ENCODE measurements around the gene PFDN1.
"Not testable (repeated sequence)": the region's sequence is repeated elsewhere in the genome, so short reads cannot be mapped to it uniquely, and the experiment has no call there.

Gene PFDN1

DNA sequence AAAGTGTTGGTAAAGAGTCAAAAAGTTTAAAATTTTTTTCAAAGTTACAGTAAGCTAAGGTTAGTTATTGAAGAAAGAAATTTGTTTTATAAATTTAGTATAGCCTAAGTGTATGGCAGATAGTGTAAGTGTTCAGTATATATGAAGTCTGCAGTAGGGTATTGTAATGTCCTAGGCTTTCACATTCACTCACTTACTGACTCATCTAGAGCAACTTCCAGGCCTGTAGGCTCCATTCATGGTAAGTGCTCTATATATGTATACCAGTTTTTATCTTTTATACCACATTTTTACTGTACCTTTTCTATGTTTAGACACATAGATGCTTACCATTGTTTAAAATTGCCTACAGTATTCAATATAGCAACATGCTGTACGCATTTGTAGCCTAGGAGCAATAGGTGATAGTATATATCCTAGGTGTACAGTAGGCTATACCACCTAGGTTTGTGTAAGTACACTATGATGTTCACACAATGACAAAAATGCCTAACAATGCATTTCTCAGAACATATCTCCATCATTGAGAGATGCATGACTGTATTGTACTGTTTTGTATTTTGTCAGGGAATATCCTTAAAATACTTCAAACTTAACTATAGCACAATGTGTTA lies 89.4 kb downstream of the PFDN1 start:
- no peak overlapping the region for H3K9ac ChIP-seq (ENCODE audit: insufficient read length)
- no peak overlapping the region for H3K27ac ChIP-seq
- no peaks in the 10 kb centered on the region for H3K9me3 ChIP-seq (ENCODE audit: low read depth, low read length)
- H3K36me3 ChIP-seq (ENCODE audit: insufficient read depth, low read length), result no peaks in the 10 kb centered on the region
- TF ChIP-seq FOXP2 (optimal IDR thresholded peaks at IDR 0.05; ENCODE audit: control extremely low read depth, extremely low read length, insufficient read depth) (no peak), EZH2 (IDR thresholded peaks at IDR 0.05) (no peak)
- DNase-seq (ENCODE audit: low read depth, low spot score), result no peak
- no peak overlapping the region for H3K4me3 ChIP-seq

DNA sequence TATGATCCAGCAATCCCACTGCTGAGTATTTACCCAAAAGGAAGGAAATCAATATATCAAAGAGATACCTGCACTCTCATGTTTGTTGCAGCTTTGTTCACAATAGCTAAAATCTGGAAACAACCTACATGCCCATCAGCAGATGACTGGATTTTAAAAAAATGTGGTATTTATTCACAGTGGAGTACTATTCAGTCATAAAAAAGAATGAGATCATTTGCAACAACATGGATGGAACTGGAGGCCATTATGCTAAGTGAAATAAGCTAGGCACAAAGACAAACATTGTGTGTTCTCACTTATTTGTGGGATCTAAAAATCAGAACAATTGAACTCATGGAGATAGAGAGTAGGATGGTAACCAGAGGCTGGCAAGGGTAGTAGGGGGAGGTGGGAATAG lies 94.8 kb downstream of the PFDN1 start:
- no peaks in the 10 kb centered on the region for H3K9me3 ChIP-seq (ENCODE audit: low read depth, low read length)
- no peak overlapping the region for H3K9ac ChIP-seq (ENCODE audit: insufficient read length)
- TF ChIP-seq FOXP2 (optimal IDR thresholded peaks at IDR 0.05; ENCODE audit: control extremely low read depth, extremely low read length, insufficient read depth), result no peak
- TF ChIP-seq POLR2AphosphoS5 (IDR thresholded peaks at IDR 0.05; ENCODE audit: borderline replicate concordance, low read depth, low read length), result no peak
- TF ChIP-seq EZH2 (IDR thresholded peaks at IDR 0.05), result no peak
- no peaks in the 10 kb centered on the region for H3K36me3 ChIP-seq (ENCODE audit: insufficient read depth, low read length)
- H3K27ac ChIP-seq, result no peak overlapping the region
- DNase-seq (ENCODE audit: low read depth, low spot score), result no peak
- no peak overlapping the region for H3K4me3 ChIP-seq

DNA sequence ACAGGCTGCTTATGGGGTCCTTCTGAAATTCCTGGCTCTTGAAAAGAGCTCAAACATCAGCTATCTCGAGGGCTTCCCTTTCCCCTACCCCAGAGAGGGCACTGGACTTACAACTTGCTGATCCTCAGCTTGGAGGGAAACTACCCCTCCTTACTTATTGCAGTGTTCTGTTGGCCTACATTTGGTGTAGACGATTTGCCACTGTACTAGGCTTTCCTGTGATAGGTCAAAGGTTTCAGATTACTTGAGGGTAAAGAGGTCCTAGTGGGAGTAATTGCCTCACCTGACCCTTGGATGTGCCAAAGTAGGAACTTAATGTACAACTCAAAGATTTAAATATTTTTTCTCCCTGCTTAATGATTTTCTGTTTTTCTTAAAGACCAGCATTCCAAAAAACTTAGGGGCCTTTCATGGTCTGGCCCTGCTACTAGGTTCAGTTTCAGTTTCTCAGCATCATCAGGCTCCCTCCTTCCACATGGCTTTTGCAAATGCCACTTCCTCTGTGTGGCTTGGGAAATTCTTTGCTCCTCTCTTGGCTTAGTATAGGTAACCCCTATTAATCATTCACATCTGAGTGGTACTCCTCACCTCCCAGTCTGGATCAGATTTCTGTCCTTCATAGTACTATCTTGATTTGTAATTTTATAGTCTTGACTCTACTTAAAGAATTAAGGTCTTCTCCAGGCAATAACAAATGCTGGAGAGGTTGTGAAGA lies 95.5 kb downstream of the PFDN1 start:
- H3K9ac ChIP-seq (ENCODE audit: insufficient read length), result no peak overlapping the region
- H3K9me3 ChIP-seq (ENCODE audit: low read depth, low read length), result no peaks in the 10 kb centered on the region
- H3K36me3 ChIP-seq (ENCODE audit: insufficient read depth, low read length), result no peaks in the 10 kb centered on the region
- no peak overlapping the region for H3K27ac ChIP-seq
- TF ChIP-seq POLR2AphosphoS5 (IDR thresholded peaks at IDR 0.05; ENCODE audit: borderline replicate concordance, low read depth, low read length) (no peak), FOXP2 (optimal IDR thresholded peaks at IDR 0.05; ENCODE audit: control extremely low read depth, extremely low read length, insufficient read depth) (no peak), EZH2 (IDR thresholded peaks at IDR 0.05) (no peak)
- DNase-seq (ENCODE audit: low read depth, low spot score), result no peak
- H3K4me3 ChIP-seq, result no peak overlapping the region

DNA sequence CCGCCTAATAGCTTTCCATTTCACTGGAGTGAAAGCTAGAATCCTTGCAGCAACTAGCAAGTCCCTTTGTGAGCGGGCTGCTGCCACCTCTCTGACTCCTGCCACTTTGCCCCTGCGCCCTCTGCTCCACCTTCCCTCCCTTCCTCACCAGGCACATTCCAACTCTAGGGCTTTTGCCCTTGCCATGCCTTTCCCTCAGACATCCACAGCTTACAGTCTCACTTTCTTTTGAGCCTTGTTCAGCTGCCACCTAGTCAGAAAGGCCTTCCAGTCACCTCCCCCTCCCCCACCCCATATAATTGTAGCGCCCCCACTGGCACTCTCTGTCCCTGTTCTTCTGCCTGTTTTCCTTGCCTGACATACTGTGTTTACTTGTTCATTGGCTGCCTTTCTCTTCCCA lies 96.9 kb downstream of the PFDN1 start:
- DNase-seq (ENCODE audit: low read depth, low spot score), result no peak
- no peak overlapping the region for H3K27ac ChIP-seq

DNA sequence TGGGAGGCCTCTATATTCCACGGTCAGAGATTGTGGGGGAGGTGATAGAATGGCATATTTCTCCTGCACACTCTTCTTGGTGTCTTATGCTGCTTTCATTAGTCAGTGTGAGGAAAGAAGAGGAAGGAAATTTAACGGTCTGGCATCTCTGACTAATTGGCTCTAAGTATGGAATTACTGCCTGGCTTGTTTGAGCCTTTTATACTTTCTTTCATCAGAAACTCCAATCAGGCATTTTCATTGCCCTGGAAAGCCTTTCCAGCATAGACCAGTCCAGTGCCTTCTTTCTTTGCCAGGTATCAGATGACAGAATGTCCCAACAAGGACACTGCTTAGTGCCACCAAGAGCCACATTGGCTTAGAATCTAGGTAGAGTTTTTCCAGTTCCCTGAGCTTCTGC lies 97.7 kb downstream of the PFDN1 start:
- Histone ChIP-seq H3K9ac (ENCODE audit: insufficient read length) (no peak overlapping the region), H3K4me3 (no peak overlapping the region), H3K27ac (no peak overlapping the region), H3K9me3 (ENCODE audit: low read depth, low read length) (no peaks in the 10 kb centered on the region), H3K36me3 (ENCODE audit: insufficient read depth, low read length) (no peaks in the 10 kb centered on the region)
- DNase-seq (ENCODE audit: low read depth, low spot score), result no peak
- TF ChIP-seq POLR2AphosphoS5 (IDR thresholded peaks at IDR 0.05; ENCODE audit: borderline replicate concordance, low read depth, low read length) (no peak), FOXP2 (optimal IDR thresholded peaks at IDR 0.05; ENCODE audit: control extremely low read depth, extremely low read length, insufficient read depth) (no peak), EZH2 (IDR thresholded peaks at IDR 0.05) (no peak)

More for the DNA sequence above, 96.9 kb downstream of the PFDN1 start:
- no peak overlapping the region for H3K9ac ChIP-seq (ENCODE audit: insufficient read length)
- H3K36me3 ChIP-seq (ENCODE audit: insufficient read depth, low read length), result no peaks in the 10 kb centered on the region
- TF ChIP-seq FOXP2 (optimal IDR thresholded peaks at IDR 0.05; ENCODE audit: control extremely low read depth, extremely low read length, insufficient read depth), result no peak
- TF ChIP-seq EZH2 (IDR thresholded peaks at IDR 0.05), result no peak
- no peak for TF ChIP-seq POLR2AphosphoS5 (IDR thresholded peaks at IDR 0.05; ENCODE audit: borderline replicate concordance, low read depth, low read length)
- H3K9me3 ChIP-seq (ENCODE audit: low read depth, low read length), result no peaks in the 10 kb centered on the region
- H3K4me3 ChIP-seq, result no peak overlapping the region

DNA sequence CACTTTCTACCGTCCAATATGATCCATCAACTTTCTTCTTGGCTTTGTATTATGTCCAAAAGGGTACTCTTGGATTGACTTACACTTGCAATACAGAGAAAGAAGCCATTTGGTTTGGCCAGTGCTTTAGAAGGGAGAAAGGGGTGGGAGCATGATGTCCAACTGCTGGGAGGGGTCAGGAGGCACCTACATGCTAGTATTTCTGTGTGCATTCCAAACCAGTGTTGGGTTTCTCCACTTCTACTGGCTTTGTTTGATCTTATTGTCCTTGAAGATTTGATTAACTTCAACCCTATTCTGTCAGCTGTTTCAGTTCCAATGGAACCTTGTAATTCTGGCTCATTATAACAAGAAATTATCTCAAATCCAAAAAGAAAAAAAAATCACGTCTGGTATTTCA lies 100.3 kb downstream of the PFDN1 start:
- no peak for TF ChIP-seq POLR2AphosphoS5 (IDR thresholded peaks at IDR 0.05; ENCODE audit: borderline replicate concordance, low read depth, low read length)
- no peak for TF ChIP-seq EZH2 (IDR thresholded peaks at IDR 0.05)
- TF ChIP-seq FOXP2 (optimal IDR thresholded peaks at IDR 0.05; ENCODE audit: control extremely low read depth, extremely low read length, insufficient read depth), result no peak
- DNase-seq (ENCODE audit: low read depth, low spot score), result no peak

DNA sequence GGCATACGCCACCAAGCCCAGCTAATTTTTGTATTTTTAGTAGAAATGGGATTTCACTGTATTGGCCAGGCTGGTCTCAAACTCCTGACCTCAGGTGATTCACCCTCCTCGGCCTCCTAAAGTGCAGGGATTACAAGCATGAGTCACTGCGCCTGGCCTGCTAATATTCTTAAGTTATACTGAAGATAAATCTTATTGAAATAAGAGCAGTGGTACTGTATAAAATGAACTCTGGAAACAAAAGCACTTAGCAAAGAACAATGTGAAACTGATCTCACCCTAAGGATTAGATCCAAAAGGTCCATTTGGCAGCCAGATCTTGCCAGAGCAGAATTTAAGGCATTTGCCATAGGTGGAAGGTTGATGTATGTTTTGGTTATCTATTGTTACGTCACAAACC lies 100.8 kb downstream of the PFDN1 start:
- TF ChIP-seq FOXP2 (optimal IDR thresholded peaks at IDR 0.05; ENCODE audit: control extremely low read depth, extremely low read length, insufficient read depth), result no peak
- no peak for TF ChIP-seq POLR2AphosphoS5 (IDR thresholded peaks at IDR 0.05; ENCODE audit: borderline replicate concordance, low read depth, low read length)
- TF ChIP-seq EZH2 (IDR thresholded peaks at IDR 0.05), result no peak
- no peak for DNase-seq (ENCODE audit: low read depth, low spot score)
- H3K9me3 ChIP-seq (ENCODE audit: low read depth, low read length), result no peaks in the 10 kb centered on the region
- H3K27ac ChIP-seq, result no peak overlapping the region
- H3K36me3 ChIP-seq (ENCODE audit: insufficient read depth, low read length), result no peaks in the 10 kb centered on the region
- no peak overlapping the region for H3K9ac ChIP-seq (ENCODE audit: insufficient read length)
- no peak overlapping the region for H3K4me3 ChIP-seq

More for the DNA sequence above, 100.3 kb downstream of the PFDN1 start:
- no peaks in the 10 kb centered on the region for H3K36me3 ChIP-seq (ENCODE audit: insufficient read depth, low read length)
- no peak overlapping the region for H3K9ac ChIP-seq (ENCODE audit: insufficient read length)
- H3K27ac ChIP-seq, result no peak overlapping the region
- H3K4me3 ChIP-seq, result no peak overlapping the region
- H3K9me3 ChIP-seq (ENCODE audit: low read depth, low read length), result no peaks in the 10 kb centered on the region

DNA sequence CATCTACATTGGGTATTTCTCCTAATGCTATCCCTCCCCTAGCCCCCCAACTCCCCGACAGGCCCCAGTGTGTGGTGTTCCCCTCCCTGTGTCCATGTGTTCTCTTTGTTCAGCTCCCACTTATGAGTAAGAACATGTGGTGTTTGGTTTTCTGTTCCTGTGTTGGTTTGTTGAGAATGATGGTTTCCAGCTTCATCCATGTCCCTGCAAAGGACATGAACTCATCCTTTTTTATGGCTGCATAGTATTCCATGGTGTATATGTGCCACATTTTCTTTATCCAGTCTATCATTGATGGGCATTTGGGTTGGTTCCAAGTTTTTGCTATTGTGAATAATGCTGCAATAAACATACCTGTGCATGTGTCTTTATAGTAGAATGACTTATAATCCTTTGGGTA lies 104.0 kb downstream of the PFDN1 start:
- H3K9me3 ChIP-seq (ENCODE audit: low read depth, low read length); H3K9ac ChIP-seq (ENCODE audit: insufficient read length); H3K27ac ChIP-seq; H3K4me3 ChIP-seq; DNase-seq (ENCODE audit: low read depth, low spot score); H3K36me3 ChIP-seq (ENCODE audit: insufficient read depth, low read length): not testable (repeated sequence)

DNA sequence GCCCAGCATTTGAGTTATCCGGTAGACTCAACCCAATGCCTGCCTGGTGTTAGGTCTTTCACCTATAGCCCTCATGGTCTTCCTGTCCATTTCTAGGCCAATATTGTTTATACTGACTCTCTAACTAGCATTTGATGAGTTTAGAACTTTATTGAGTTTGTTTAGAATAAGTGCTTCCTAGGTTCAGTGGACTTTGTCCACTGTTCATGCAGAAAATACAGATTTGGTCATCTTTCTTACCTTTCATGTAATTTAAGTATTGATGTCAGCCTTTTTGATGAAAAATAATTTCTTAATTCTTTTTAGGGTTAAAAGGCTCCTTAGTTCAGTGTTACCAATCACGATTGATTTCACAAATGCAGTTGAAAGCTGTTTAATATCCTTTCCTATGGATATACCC lies 105.9 kb downstream of the PFDN1 start:
- Histone ChIP-seq H3K27ac (no peak overlapping the region), H3K36me3 (ENCODE audit: insufficient read depth, low read length) (peaks cover 6% of the 10 kb centered on the region; the same call in 1 of the 2 replicates), H3K4me3 (no peak overlapping the region), H3K9me3 (ENCODE audit: low read depth, low read length) (no peaks in the 10 kb centered on the region), H3K9ac (ENCODE audit: insufficient read length) (no peak overlapping the region)
- TF ChIP-seq FOXP2 (optimal IDR thresholded peaks at IDR 0.05; ENCODE audit: control extremely low read depth, extremely low read length, insufficient read depth) (no peak), POLR2AphosphoS5 (IDR thresholded peaks at IDR 0.05; ENCODE audit: borderline replicate concordance, low read depth, low read length) (no peak), EZH2 (IDR thresholded peaks at IDR 0.05) (no peak)
- DNase-seq (ENCODE audit: low read depth, low spot score), result no peak
